SK-N-MC (cell line): ENCODE data around the gene PON2.

ENCODE experiments used
- EZH2 ChIP-seq: fragments of 200-600 bp; sonication (generic); IDR thresholded peaks from one replicate; pipeline ENCODE4 v1.6.1; 2017; ENCODE audit warnings: antibody characterized with exemption
- POLR2AphosphoS5 ChIP-seq: IDR thresholded peaks from 2 replicates; pipeline ENCODE4 v1.6.1; 2012; ENCODE audit warnings: mild to moderate bottlenecking, low read depth, low read length, borderline replicate concordance

DNA sequence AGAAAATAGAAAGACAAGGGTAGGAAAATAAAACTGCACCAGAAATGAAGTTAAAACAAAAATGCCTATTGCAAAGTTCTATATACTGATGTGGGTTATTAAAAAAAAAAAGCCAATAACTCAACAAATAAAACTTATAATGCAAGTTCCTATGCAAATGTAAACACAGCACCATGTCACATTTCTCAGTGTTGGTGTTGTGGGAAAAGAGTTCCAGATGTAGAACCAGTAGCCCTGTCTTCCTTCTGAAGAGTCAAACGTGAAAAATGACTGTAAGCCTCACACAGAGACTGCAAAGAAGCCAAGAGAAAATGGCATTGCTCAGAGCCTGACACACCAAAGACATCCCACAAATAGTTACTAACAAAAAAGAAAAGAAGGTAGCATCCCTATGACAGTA lies 10.1 kb downstream of the PON2 start:
- TF ChIP-seq POLR2AphosphoS5 (no peak), EZH2 (no peak)
